ENCODE measurements around the gene CRTC2. TPM values are rescaled to one million over a fixed set of nuclear protein-coding genes. Genes with fewer than 3 reads are reported as not detected.
A peak's percentile ranks its signal among the peaks of the same experiment; 100 is the strongest.

CRTC2 gene
- total RNA-seq, 1 donor from 2014 or later, result 38.3 TPM

GRCh38 chr1:153944827-153945117, 13.6 kb downstream of the CRTC2 start:
- no peaks in the 10 kb centered on the region for H3K27me3 Mint-ChIP-seq (ENCODE audit: low read depth, unreplicated experiment)
- Histone ChIP-seq H3K79me2 (ENCODE audit: insufficient read depth, low read length) (peaks cover 26% of the 10 kb centered on the region), H3K4me3 (ENCODE audit: insufficient read depth, low read depth, low read length) (no peak overlapping the region), H3K27ac (ENCODE audit: low read depth, low read length) (no peak overlapping the region), H3K36me3 (ENCODE audit: insufficient read depth, low read length) (peaks cover 6% of the 10 kb centered on the region), H3K4me1 (ENCODE audit: insufficient read depth, low read length) (peaks cover 9% of the 10 kb centered on the region), H3K9ac (ENCODE audit: low read length) (peak overlapping the region; percentile 85), H4K20me1 (ENCODE audit: insufficient read depth, low read length) (no peaks in the 10 kb centered on the region), H3K27me3 (ENCODE audit: insufficient read depth, low read length) (no peaks in the 10 kb centered on the region), H2AFZ (ENCODE audit: low read depth, low read length) (no peak overlapping the region), H3K4me2 (ENCODE audit: low read length) (peak overlapping the region; percentile 96), H3K9me3 (ENCODE audit: insufficient read depth, low read depth, low read length) (no peaks in the 10 kb centered on the region)
- H3K9me3 Mint-ChIP-seq (ENCODE audit: unreplicated experiment), result no peaks in the 10 kb centered on the region
- peak overlapping the region; percentile 90 for H3K4me3 Mint-ChIP-seq (ENCODE audit: unreplicated experiment)
- peak overlapping the region; percentile 58 for H3K27ac Mint-ChIP-seq (ENCODE audit: unreplicated experiment)
- H3K4me1 Mint-ChIP-seq (ENCODE audit: low read depth, unreplicated experiment), result peaks cover 6% of the 10 kb centered on the region
- FAIRE-seq (no peak), DNase-seq (ENCODE audit: low read depth) (no peak)
- no peak for TF ChIP-seq CTCF (IDR thresholded peaks at IDR 0.05; ENCODE audit: insufficient read depth, low read depth, low read length)
- no peak for TF ChIP-seq EZH2 (IDR thresholded peaks at IDR 0.05; ENCODE audit: insufficient read depth, low read length)
- H3K36me3 Mint-ChIP-seq (ENCODE audit: low read depth, unreplicated experiment), result peaks cover 10% of the 10 kb centered on the region

DNA sequence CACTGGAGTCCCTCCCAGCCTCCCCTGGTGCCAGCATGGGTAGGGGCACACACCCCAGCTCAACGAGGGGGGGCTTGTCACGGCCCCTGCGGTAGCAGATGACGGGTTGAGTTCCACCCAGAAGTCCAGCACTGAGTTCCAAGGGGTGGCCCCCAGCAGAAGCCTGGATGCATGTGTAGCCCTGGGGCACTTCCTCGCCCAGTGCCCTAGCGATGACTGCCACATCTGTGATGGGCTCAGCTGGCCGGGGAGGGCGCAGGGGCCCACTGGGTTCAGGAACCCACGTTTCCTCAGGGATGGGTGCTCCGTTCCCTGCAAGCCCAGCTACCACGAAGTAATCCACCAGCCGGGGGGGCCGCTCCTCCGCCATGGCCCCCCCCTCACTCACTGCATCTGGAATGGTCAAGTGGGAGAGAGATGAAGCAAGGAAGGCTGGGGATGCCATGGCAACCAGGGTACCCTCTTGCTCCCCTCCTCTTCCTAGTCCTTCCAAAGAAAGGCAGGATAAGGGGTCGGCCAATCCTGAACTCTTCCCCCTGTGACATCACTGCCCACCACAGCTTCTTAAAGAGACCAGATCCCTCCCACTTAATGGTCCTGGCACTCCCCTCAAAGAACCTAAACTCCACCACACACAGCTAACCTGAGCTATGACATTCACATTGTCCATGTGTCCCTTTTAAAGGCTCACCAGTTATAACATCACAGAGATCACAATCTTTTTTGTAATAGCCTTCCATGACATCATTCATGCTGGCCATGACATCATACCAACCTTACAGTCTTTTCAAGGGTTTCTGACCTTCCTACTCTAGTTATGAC, 14.2 kb downstream of the CRTC2 start:
- Mint-ChIP-seq H3K4me3 (ENCODE audit: unreplicated experiment) (peak overlapping the region; percentile 90), H3K36me3 (ENCODE audit: low read depth, unreplicated experiment) (peaks cover 13% of the 10 kb centered on the region), H3K27me3 (ENCODE audit: low read depth, unreplicated experiment) (no peaks in the 10 kb centered on the region), H3K4me1 (ENCODE audit: low read depth, unreplicated experiment) (peaks cover 6% of the 10 kb centered on the region), H3K27ac (ENCODE audit: unreplicated experiment) (peak overlapping the region; percentile 34), H3K9me3 (ENCODE audit: unreplicated experiment) (no peaks in the 10 kb centered on the region)
- DNase-seq (ENCODE audit: low read depth), result no peak
- Histone ChIP-seq H3K4me1 (ENCODE audit: insufficient read depth, low read length) (peaks cover 9% of the 10 kb centered on the region), H3K27me3 (ENCODE audit: insufficient read depth, low read length) (no peaks in the 10 kb centered on the region), H4K20me1 (ENCODE audit: insufficient read depth, low read length) (no peaks in the 10 kb centered on the region), H3K9me3 (ENCODE audit: insufficient read depth, low read depth, low read length) (no peaks in the 10 kb centered on the region), H3K79me2 (ENCODE audit: insufficient read depth, low read length) (peaks cover 26% of the 10 kb centered on the region), H2AFZ (ENCODE audit: low read depth, low read length) (no peak overlapping the region), H3K27ac (ENCODE audit: low read depth, low read length) (no peak overlapping the region), H3K4me2 (ENCODE audit: low read length) (no peak overlapping the region), H3K36me3 (ENCODE audit: insufficient read depth, low read length) (peaks cover 6% of the 10 kb centered on the region), H3K9ac (ENCODE audit: low read length) (peak overlapping the region; percentile 85), H3K4me3 (ENCODE audit: insufficient read depth, low read depth, low read length) (no peak overlapping the region)
- TF ChIP-seq EZH2 (IDR thresholded peaks at IDR 0.05; ENCODE audit: insufficient read depth, low read length), result no peak
- no peak for TF ChIP-seq CTCF (IDR thresholded peaks at IDR 0.05; ENCODE audit: insufficient read depth, low read depth, low read length)
- FAIRE-seq, result no peak

All from astrocyte (in vitro differentiated cells and primary cell).